H9 (cell line): ENCODE results near the gene GPC1. TPM values are rescaled to one million over a fixed set of nuclear protein-coding genes. Genes with fewer than 3 reads are reported as not detected.

Experiments
- DNase-seq: peaks from one replicate; pipeline ENCODE4 v3.0.0-alpha.2; 2017
- H2AFZ ChIP-seq: one replicate; pipeline ENCODE4 v1.6.1; 2013; ENCODE audit warnings: mild to moderate bottlenecking, low read length, control low read depth, moderate library complexity
- H2AK5ac ChIP-seq: 2 replicates; pipeline ENCODE4 v1.6.1; 2013; ENCODE audit warnings: low read length, control low read depth, mixed read lengths; ENCODE audit not compliant: insufficient read length
- H2BK120ac ChIP-seq: one replicate; pipeline ENCODE4 v1.6.1; 2013; ENCODE audit warnings: low read depth, mild to moderate bottlenecking, low read length, control low read depth, inconsistent platforms; ENCODE audit not compliant: poor library complexity, severe bottlenecking
- H2BK12ac ChIP-seq: 2 replicates; pipeline ENCODE4 v1.6.1; 2013; ENCODE audit warnings: low read length, control low read depth, mixed read lengths, low read depth; ENCODE audit not compliant: insufficient read length
- H2BK15ac ChIP-seq: 2 replicates; pipeline ENCODE4 v1.6.1; 2013; ENCODE audit warnings: low read depth, low read length, control low read depth
- H2BK20ac ChIP-seq: one replicate; pipeline ENCODE4 v1.6.1; 2013; ENCODE audit warnings: low read depth, mild to moderate bottlenecking, low read length, control low read depth, inconsistent platforms; ENCODE audit not compliant: poor library complexity, severe bottlenecking
- H2BK5ac ChIP-seq: 2 replicates; pipeline ENCODE4 v1.6.1; 2013; ENCODE audit warnings: low read length, control low read depth, mixed read lengths; ENCODE audit not compliant: insufficient read length
- H3K14ac ChIP-seq: 2 replicates; pipeline ENCODE4 v1.6.1; 2013; ENCODE audit warnings: low read length, control low read depth; ENCODE audit not compliant: insufficient read depth
- H3K18ac ChIP-seq: 2 replicates; pipeline ENCODE4 v1.6.1; 2013; ENCODE audit warnings: low read depth, mild to moderate bottlenecking, mixed read lengths, low read length, control low read depth; ENCODE audit not compliant: insufficient read length
- H3K23ac ChIP-seq: 2 replicates; pipeline ENCODE4 v1.6.1; 2013; ENCODE audit warnings: low read length, control low read depth, mixed read lengths, low read depth; ENCODE audit not compliant: insufficient read length
- H3K23me2 ChIP-seq: 2 replicates; pipeline ENCODE4 v1.6.1; 2013; ENCODE audit warnings: low read depth, mild to moderate bottlenecking, mixed read lengths, low read length, control low read depth; ENCODE audit not compliant: insufficient read length, poor library complexity, severe bottlenecking
- H3K27ac ChIP-seq: 2 replicates; pipeline ENCODE4 v1.5.1; 2013; ENCODE audit warnings: low read length, control low read depth, mixed read lengths, low read depth; ENCODE audit not compliant: insufficient read length
- H3K27me3 ChIP-seq: 2 replicates; pipeline ENCODE4 v1.6.1; 2013; ENCODE audit warnings: low read length, control low read depth, inconsistent platforms; ENCODE audit not compliant: insufficient read depth
- H3K4ac ChIP-seq: 2 replicates; pipeline ENCODE4 v1.6.1; 2013; ENCODE audit warnings: low read depth, mild to moderate bottlenecking, control low read depth, inconsistent platforms, low read length, moderate library complexity
- H3K4me1 ChIP-seq: 2 replicates; pipeline ENCODE4 v1.6.1; 2013; ENCODE audit warnings: low read length, control low read depth, inconsistent platforms; ENCODE audit not compliant: insufficient read depth
- H3K4me2 ChIP-seq: 2 replicates; pipeline ENCODE4 v1.6.1; 2013; ENCODE audit warnings: low read length, control low read depth, mixed read lengths; ENCODE audit not compliant: insufficient read length, insufficient read depth
- H3K56ac ChIP-seq: 2 replicates; pipeline ENCODE4 v1.6.1; 2013; ENCODE audit warnings: low read depth, mild to moderate bottlenecking, mixed read lengths, low read length, control low read depth; ENCODE audit not compliant: insufficient read length
- H3K79me1 ChIP-seq: 2 replicates; pipeline ENCODE4 v1.6.1; 2013; ENCODE audit warnings: low read depth, mild to moderate bottlenecking, moderate library complexity, low read length, control low read depth, inconsistent platforms; ENCODE audit not compliant: insufficient read depth, poor library complexity, severe bottlenecking
- H3K79me2 ChIP-seq: 2 replicates; pipeline ENCODE4 v1.6.1; 2013; ENCODE audit warnings: low read length, control low read depth, inconsistent platforms; ENCODE audit not compliant: insufficient read depth
- H3K9ac ChIP-seq: 2 replicates; pipeline ENCODE4 v1.6.1; 2013; ENCODE audit warnings: low read length, control low read depth, mixed read lengths; ENCODE audit not compliant: insufficient read length; ENCODE audit errors: extremely low read depth
- H3K9me3 ChIP-seq: one replicate; pipeline ENCODE4 v1.6.1; 2013; ENCODE audit warnings: low read depth, low read length, inconsistent platforms; ENCODE audit not compliant: control insufficient read depth
- H3T11ph ChIP-seq: one replicate; pipeline ENCODE4 v1.6.1; 2013; ENCODE audit warnings: mild to moderate bottlenecking, low read length, control low read depth, inconsistent platforms
- H4K20me1 ChIP-seq: one replicate; pipeline ENCODE4 v1.6.1; 2013; ENCODE audit not compliant: control insufficient read depth, insufficient read length, insufficient read depth
- H4K5ac ChIP-seq: 2 replicates; pipeline ENCODE4 v1.6.1; 2013; ENCODE audit warnings: low read depth, mild to moderate bottlenecking, mixed read lengths, low read length, control low read depth; ENCODE audit not compliant: insufficient read length
- H4K8ac ChIP-seq: replicated peaks from 2 replicates; pipeline ENCODE4 v1.6.1; 2013; ENCODE audit warnings: low read length, control low read depth, mixed read lengths, low read depth; ENCODE audit not compliant: insufficient read length
- H4K91ac ChIP-seq: 2 replicates; pipeline ENCODE4 v1.6.1; 2013; ENCODE audit warnings: low read depth, mild to moderate bottlenecking, moderate library complexity, mixed read lengths, low read length, control low read depth; ENCODE audit not compliant: insufficient read length
- H3K27ac Mint-ChIP-seq, 3 experiments: 2 replicates in 2 of 3; 3 replicates in 1 of 3; pipeline ENCODE4 v1.8.0; 2020 to 2021; ENCODE audit warnings: mixed read lengths in 3 of 3, mild to moderate bottlenecking in 1 of 3, moderate library complexity in 1 of 3
- H3K27me3 Mint-ChIP-seq: 2 replicates; pipeline ENCODE4 v1.8.0; 2021; ENCODE audit warnings: low read depth, mild to moderate bottlenecking, moderate library complexity, mixed read lengths
- H3K36me3 Mint-ChIP-seq, 3 experiments: 2 replicates in 2 of 3; 3 replicates in 1 of 3; pipeline ENCODE4 v1.8.0; 2020 to 2021; ENCODE audit warnings: low read depth in 3 of 3, mixed read lengths in 3 of 3; ENCODE audit not compliant: insufficient read depth in 1 of 3
- H3K4me1 Mint-ChIP-seq, 2 experiments: 2 replicates each; pipeline ENCODE4 v1.8.0; 2020; ENCODE audit warnings: mixed read lengths in 2 of 2
- H3K4me3 Mint-ChIP-seq, 2 experiments: 2 replicates in 1 of 2; 3 replicates in 1 of 2; pipeline ENCODE4 v1.8.0; 2020 to 2021; ENCODE audit warnings: mild to moderate bottlenecking in 2 of 2, mixed read lengths in 2 of 2, moderate library complexity in 1 of 2
- H3K9me3 Mint-ChIP-seq, 2 experiments: 2 replicates in 1 of 2; 3 replicates in 1 of 2; pipeline ENCODE4 v1.8.0; 2020; ENCODE audit warnings: mild to moderate bottlenecking in 2 of 2, mixed read lengths in 2 of 2, moderate library complexity in 1 of 2
- WGBS: extraction: QIAGEN DNeasy Blood & Tissue Kit; methylation state at CpG from one replicate; pipeline ENCODE4 v1.1.7; 2013; ENCODE audit warnings: missing lambda C conversion rate, low lambda C conversion rate, mixed read lengths; ENCODE audit not compliant: insufficient read length; ENCODE audit errors: extremely low coverage; 5-methylcytosine and 5-hydroxymethylcytosine counted together
- total RNA-seq: library from RNA; stranded (reverse); gene quantifications from 2 replicates; pipeline ENCODE4 v1.2.1, GENCODE V29; 2021
- TF ChIP-seq, protein P1 (sequence below): fragments of 200-600 bp; sonication (generic); conservative IDR thresholded peaks from 3 replicates; pipeline ENCODE4 v1.8.0; 2021; ENCODE audit warnings: antibody characterized with exemption, mild to moderate bottlenecking

The GPC1 gene
- total RNA-seq, 1 experiment from 2014 or later, result 39.4 TPM

DNA sequence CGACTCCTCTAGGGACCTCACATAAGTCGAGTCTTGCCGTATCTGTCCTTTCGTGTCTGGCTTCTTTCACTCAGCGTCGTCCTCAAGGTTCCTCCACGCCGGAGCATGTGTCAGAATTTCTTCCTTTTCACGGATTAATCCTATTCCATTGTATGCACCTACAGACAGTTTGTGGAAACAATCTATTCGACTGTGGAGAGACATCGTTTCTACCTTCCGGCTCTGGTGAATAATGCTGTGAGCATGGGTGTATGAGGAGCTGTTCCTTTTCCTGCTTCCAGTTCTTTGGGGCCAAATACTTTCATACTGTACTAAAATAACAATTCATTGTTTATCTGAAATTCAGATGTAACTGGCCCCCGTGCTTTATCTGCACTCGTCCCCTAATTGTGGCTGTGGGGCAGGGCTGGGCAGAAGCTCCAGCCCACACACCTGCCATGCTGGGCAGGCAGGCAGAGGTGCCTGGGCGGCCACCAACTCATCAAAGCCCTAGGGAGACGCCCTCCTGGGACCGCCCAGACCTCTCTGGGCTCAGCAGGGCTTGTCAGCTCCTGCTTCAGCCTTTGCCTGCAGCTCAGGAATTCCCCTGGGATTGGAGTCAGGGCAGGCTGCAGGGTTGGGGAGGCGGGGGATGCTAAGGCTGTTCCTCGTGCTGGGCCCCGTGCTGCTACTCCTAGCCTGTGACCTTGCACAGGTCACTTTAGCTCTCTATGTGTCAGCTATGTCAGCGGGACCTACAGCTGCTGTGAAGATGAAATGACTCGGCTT is 14.5 kb downstream of the GPC1 start:
- no peak overlapping the region for H4K5ac ChIP-seq
- no peak overlapping the region for H3T11ph ChIP-seq
- H3K27ac Mint-ChIP-seq, result no peak overlapping the region
- H3K18ac ChIP-seq, result no peak overlapping the region
- H3K4ac ChIP-seq, result no peak overlapping the region
- H3K27me3 Mint-ChIP-seq, result peaks cover 27% of the 10 kb centered on the region
- no peak overlapping the region for H3K27ac ChIP-seq
- TF ChIP-seq, protein P1, sequence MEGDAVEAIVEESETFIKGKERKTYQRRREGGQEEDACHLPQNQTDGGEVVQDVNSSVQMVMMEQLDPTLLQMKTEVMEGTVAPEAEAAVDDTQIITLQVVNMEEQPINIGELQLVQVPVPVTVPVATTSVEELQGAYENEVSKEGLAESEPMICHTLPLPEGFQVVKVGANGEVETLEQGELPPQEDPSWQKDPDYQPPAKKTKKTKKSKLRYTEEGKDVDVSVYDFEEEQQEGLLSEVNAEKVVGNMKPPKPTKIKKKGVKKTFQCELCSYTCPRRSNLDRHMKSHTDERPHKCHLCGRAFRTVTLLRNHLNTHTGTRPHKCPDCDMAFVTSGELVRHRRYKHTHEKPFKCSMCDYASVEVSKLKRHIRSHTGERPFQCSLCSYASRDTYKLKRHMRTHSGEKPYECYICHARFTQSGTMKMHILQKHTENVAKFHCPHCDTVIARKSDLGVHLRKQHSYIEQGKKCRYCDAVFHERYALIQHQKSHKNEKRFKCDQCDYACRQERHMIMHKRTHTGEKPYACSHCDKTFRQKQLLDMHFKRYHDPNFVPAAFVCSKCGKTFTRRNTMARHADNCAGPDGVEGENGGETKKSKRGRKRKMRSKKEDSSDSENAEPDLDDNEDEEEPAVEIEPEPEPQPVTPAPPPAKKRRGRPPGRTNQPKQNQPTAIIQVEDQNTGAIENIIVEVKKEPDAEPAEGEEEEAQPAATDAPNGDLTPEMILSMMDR, result no peak
- no peaks in the 10 kb centered on the region for H3K9me3 Mint-ChIP-seq
- H3K4me1 Mint-ChIP-seq, result peaks cover 25 to 35% of the 10 kb centered on the region in 2 experiments
- H3K9ac ChIP-seq, result no peak overlapping the region
- H4K20me1 ChIP-seq, result no peaks in the 10 kb centered on the region
- H3K27me3 ChIP-seq, result peaks cover 10% of the 10 kb centered on the region; the same call in 1 of the 2 replicates
- H2BK12ac ChIP-seq, result no peak overlapping the region
- no peak overlapping the region for H3K23ac ChIP-seq
- H2BK120ac ChIP-seq, result no peak overlapping the region
- DNase-seq, result no peak
- H3K4me3 Mint-ChIP-seq, result no peak overlapping the region; a peak in 1 of 5 replicates
- no peak overlapping the region for H2BK15ac ChIP-seq
- no peak overlapping the region for H3K4me2 ChIP-seq
- no peak overlapping the region for H3K56ac ChIP-seq
- H4K8ac ChIP-seq, result no peak overlapping the region
- peaks cover 0 to 3% (median 2%) of the 10 kb centered on the region in 3 experiments; a peak in 2 of 7 replicates for H3K36me3 Mint-ChIP-seq
- H4K91ac ChIP-seq, result no peak overlapping the region
- no peak overlapping the region for H2BK20ac ChIP-seq
- no peaks in the 10 kb centered on the region for H3K79me2 ChIP-seq
- no peaks in the 10 kb centered on the region for H3K9me3 ChIP-seq
- H3K14ac ChIP-seq, result no peak overlapping the region
- H2BK5ac ChIP-seq, result no peak overlapping the region
- no peaks in the 10 kb centered on the region for H3K79me1 ChIP-seq
- H3K4me1 ChIP-seq, result peaks cover 2% of the 10 kb centered on the region; the same call in 1 of the 2 replicates
- H3K23me2 ChIP-seq, result peaks cover 8% of the 10 kb centered on the region
- H2AFZ ChIP-seq, result no peak overlapping the region
- no CpG with 5 or more reads among the region's 22 CpGs for WGBS
- no peak overlapping the region for H2AK5ac ChIP-seq
